HG03469 (cell line): ENCODE results near the gene HLF.
A peak's percentile ranks its signal among the peaks of the same experiment; 100 is the strongest.

ENCODE experiments used
- ATAC-seq: cut with Tn5 transposase; IDR thresholded peaks from one replicate; pipeline ENCODE4 v1.9.1; 2021; ENCODE audit warnings: mild to moderate bottlenecking, moderate library complexity, moderate number of reproducible peaks; ENCODE audit not compliant: unreplicated experiment

The HLF gene

GRCh38 chr17:55289978-55290377 lies 25.2 kb downstream of the HLF start:
- ATAC-seq = no peak

- no peak for ATAC-seq
Measured at GRCh38 chr17:55290492-55291113, 25.8 kb downstream of the HLF start.

DNA sequence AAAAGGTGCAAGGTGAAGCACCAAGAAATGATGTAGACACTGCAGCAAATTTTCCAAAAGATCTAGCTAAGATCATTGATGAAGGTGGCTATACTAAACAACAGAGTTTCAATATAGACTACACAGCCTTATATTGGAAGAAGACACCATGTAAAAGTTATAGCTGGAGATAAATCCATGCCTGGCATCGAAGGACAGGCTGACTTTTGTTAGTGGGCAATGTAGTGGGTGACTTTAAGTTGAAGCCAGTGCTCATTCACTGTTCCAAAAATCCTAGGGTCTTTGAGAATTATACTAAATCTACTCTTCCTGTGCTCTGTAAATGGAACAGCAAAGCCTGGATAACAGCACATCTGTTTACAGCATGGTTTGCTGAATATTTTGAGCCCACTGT lies 26.4 kb downstream of the HLF start:
- ATAC-seq = no peak

DNA sequence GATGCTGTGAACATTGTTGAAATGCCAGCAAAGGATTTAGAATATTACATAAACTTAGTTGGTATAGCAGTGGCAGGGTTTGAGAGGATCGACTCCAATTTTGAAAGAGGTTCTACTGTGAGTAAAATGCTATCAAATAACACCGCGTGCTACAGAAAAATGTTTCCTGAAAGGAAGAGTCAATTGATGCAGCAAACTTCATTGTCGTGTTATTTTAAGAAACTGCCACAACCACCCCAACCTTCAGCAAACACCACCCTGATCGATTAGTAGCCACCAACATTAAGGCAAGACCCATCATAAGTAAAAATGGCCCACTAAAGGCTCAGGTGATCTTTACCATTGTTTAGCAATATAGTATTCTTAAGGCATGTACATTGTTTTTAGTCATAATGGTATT lies 27.3 kb downstream of the HLF start:
- ATAC-seq = no peak

DNA sequence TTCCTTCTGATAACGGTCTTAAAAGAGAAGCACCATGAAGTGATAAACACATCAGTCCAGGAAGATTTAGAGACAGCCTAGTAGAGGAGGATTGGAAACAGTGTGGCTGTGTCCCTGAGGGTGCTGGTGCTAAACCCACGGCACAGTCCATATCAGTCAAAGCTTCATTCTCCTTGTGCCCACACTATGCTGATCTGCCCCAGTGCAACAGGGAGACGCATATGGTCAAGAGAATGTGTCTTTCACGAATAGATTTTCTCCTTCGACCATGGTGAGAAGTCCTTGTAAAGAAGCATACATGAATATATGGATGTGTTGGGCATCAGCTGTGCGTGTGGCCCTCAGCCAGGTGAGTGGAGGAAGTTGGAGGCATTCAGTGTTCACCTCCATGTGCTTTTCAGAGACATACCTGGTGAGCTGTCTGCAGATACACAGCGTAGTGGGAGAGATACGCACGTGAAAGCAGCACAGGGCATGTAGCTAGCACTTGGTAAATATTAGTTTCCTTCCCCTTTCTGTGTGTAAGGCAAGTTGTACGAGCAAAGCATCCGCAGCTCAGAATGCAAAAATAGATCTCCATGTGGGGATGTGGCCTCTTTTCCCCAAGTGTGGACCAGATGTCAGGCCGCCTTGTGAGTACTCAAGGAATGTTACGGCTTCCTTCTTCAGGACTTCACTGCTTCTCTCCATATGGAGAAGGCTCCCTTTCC lies 29.4 kb downstream of the HLF start:
- no peak for ATAC-seq

GRCh38 chr17:55295411-55296170 lies 30.8 kb downstream of the HLF start:
- peak; percentile 61 for ATAC-seq

- ATAC-seq = no peak
Measured at GRCh38 chr17:55296171-55296695, 31.5 kb downstream of the HLF start.

DNA sequence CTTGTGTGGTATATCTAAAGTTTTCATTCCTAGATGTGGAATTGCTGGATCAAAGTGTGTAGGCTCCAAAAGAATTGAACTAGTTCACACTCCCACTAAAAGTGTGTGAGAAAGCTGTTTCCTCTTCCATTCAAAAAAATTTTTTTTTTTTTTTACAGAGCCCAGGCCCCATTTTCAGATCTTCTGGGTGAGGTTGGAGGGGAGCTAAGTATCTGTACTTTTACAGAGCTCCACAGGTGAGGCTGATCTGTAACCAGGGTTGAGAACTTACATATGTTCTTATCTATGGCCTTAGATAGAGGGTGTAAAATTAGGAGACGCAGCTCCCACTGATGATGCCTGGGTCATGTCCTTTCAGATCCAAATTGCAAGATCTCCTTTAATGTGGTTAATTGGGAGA lies 31.9 kb downstream of the HLF start:
- ATAC-seq = no peak

DNA sequence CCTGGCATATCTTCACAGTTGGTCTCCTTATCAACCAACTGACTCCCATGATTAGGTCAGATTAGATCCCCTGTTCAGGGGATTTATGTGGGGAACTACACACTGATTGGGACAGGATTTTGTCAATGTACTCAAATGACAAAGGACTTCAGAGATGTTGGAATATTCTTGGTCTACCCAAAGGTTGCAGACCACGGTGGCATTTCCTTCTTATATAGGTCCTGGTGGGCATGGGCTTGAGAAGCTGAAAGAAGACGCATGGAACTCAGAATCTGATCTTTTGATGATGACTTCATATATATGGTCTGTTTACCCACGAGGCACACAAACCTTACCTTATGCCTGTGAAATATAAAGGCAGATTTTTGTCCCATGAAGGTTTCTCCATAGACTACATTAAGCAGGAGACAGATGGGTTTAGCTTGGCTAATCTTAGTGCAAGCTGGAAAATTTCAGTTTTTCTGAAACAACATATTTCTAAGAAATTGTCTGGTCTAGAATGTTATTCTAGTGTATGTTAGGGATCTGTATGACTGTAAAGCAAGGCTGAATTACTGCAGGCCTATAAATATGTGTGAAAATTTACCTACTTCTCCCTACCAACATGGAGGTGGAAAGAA lies 33.5 kb downstream of the HLF start:
- no peak for ATAC-seq

DNA sequence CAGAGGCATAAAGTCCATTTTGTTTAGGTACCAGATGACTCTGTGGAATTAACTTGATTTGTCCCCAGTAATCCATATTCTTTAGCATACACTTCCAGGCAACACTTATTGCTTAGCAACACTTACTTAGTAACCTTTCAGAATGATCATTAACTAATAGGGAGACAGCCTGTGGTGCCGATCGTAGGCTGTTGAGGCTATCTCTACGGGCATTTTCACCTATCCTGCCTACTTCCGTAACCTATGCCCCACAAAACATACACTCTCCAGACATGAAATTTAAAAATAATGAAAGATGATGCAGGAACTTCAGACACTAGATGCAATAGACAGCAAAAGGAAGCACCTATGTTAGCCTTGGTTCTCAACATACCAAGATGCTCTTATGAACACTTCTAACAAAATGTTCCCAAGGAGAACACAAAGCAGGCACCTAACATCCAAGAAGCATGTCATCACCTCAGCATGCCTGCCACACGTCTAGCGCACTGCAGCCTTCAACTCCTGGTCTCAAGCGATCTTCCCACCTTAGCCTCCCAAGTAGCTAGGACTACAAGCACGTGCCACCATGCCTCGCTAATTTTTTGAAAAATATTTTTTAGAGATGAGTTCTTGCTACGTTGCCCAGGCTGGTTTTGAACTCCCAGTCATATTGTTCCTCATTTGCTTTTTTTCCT lies 34.5 kb downstream of the HLF start:
- no peak for ATAC-seq

GRCh38 chr17:55299890-55300289 lies 35.1 kb downstream of the HLF start:
- ATAC-seq = no peak

GRCh38 chr17:55300479-55301290 lies 35.9 kb downstream of the HLF start:
- no peak for ATAC-seq

DNA sequence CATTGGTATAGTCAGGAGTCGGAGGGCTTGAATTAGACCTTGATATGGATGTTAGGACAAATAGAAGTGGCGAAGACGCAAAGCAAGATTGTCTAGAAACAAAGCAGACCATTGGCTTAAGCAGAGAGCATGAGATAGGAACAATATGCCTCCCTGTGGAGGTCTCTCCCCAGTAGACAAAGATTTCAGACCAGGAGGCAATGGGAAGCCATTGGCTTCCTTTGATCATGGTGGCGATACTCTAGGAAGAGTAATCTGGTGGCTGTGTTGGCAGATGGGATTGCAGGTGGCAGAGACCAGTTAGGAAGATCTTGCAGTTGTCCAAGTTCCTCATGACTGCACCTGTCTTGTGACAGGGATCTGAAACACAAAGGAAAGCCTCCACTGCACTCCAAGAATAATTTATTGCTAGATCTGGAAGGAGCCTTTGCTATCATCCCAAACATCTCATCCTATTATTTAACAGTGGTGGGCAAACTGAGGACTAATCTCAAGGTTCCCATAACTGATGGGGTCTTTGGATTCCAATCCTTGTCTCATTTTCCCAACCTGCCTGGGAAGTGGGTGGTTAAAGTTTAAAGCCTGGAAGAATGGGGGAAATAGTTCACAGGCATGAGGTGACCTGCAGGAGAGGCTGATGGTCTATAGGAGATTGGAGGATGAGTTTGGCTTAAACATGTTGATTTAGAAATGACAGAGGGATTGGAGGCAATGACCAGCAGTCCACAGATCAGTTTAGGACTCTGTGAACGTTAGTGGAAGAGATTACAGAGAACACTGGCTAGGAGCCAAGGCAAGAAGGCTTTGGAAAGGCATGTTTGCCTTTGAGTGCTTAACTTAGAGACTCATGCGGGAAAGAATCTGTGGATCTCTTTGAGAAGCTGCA lies 37.0 kb downstream of the HLF start:
- no peak for ATAC-seq

GRCh38 chr17:55302407-55302787 lies 37.6 kb downstream of the HLF start:
- no peak for ATAC-seq

DNA sequence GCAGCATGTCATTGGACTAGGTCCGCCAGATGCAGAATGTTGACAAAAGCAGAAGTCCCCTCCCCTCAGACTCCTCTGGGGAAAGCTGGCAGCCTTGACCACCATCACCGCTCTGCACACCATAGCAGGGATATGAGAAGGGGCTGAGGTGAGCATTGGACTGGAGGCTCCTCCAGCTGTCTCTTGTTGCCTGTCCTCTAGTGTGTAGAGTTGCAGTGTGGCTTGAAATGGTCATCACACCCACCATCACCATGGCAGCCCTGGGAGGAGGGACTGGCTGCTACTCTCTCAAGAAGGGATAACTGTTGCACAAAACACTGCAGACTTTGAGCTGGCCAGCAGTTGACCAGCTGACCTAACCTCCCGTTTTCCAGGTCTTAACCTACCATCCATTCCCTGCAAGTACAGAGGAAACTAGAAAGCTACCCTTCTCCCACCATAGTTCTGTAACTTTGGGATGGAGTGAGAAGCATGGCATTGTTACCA lies 38.3 kb downstream of the HLF start:
- no peak for ATAC-seq

GRCh38 chr17:55303701-55304145 lies 39.0 kb downstream of the HLF start:
- no peak for ATAC-seq

GRCh38 chr17:55304171-55304859 lies 39.6 kb downstream of the HLF start:
- ATAC-seq = no peak
